ENCODE results near the gene SPSB1. TPM values are rescaled to one million over a fixed set of nuclear protein-coding genes. Genes with fewer than 3 reads are reported as not detected.

The SPSB1 gene
- total and polyA plus RNA-seq, 2 experiments from 2014 or later, result 2.4 to 6.8 TPM

DNA sequence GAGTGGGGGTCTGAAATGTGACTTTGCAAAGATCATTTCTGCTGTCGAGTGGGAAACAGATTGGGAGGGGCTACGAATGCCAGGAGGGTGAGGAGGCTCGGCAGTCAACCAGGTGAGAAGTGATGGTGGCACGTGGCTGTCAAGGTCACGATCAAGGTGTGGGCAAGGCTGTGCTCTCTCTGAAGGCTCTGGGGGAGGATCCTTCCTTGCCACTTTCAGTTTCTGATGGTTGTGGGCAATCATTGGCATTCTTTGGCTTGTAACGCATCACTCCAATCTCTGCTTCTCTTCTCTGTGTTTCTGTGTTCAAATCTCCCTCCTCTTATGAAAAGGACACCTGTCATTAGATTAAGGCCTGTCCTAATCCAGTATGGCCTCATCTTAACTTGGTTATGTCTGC is 6.1 kb upstream of the SPSB1 start:
- Mint-ChIP-seq H3K4me3 (no peak overlapping the region), H3K27ac (no peak overlapping the region), H3K36me3 (ENCODE audit: low read depth) (peaks cover 4% of the 10 kb centered on the region; the same call in 1 of the 3 replicates), H3K9me3 (peaks cover 34% of the 10 kb centered on the region), H3K27me3 (ENCODE audit: insufficient read depth, low read depth, poor library complexity) (peaks cover 2% of the 10 kb centered on the region), H3K4me1 (no peaks in the 10 kb centered on the region)
- H3K4me3 ChIP-seq, result no peak overlapping the region
- H4K20me1 ChIP-seq (replicated peaks; ENCODE audit: insufficient read depth), result no peaks in the 10 kb centered on the region
- H3K27ac ChIP-seq (ENCODE audit: low read depth), result no peak overlapping the region
- peaks cover 5% of the 10 kb centered on the region for H3K27me3 ChIP-seq (ENCODE audit: insufficient read depth)
- no peaks in the 10 kb centered on the region for H3K36me3 ChIP-seq (ENCODE audit: insufficient read depth)
- TF ChIP-seq ZNF331 (CRISPR knock-in tag; IDR thresholded peaks at IDR 0.05; ENCODE audit: low read depth), result no peak
- no peak for TF ChIP-seq ZNF114 (CRISPR knock-in tag; IDR thresholded peaks at IDR 0.05)
- TF ChIP-seq JUNB (IDR thresholded peaks at IDR 0.05; ENCODE audit: unreplicated experiment), result no peak
- TF ChIP-seq POLR2AphosphoS5 (IDR thresholded peaks at IDR 0.05; ENCODE audit: low read depth), result no peak
- TF ChIP-seq REST (IDR thresholded peaks at IDR 0.05; ENCODE audit: unreplicated experiment), result no peak
- TF ChIP-seq STAT1 (IDR thresholded peaks at IDR 0.05; ENCODE audit: unreplicated experiment), result no peak
- TF ChIP-seq EZH2phosphoT487 (IDR thresholded peaks at IDR 0.05; ENCODE audit: unreplicated experiment), result no peak
- TF ChIP-seq CREB1 (CRISPR knock-in tag; IDR thresholded peaks at IDR 0.05; ENCODE audit: low read depth), result no peak
- TF ChIP-seq, protein P1, sequence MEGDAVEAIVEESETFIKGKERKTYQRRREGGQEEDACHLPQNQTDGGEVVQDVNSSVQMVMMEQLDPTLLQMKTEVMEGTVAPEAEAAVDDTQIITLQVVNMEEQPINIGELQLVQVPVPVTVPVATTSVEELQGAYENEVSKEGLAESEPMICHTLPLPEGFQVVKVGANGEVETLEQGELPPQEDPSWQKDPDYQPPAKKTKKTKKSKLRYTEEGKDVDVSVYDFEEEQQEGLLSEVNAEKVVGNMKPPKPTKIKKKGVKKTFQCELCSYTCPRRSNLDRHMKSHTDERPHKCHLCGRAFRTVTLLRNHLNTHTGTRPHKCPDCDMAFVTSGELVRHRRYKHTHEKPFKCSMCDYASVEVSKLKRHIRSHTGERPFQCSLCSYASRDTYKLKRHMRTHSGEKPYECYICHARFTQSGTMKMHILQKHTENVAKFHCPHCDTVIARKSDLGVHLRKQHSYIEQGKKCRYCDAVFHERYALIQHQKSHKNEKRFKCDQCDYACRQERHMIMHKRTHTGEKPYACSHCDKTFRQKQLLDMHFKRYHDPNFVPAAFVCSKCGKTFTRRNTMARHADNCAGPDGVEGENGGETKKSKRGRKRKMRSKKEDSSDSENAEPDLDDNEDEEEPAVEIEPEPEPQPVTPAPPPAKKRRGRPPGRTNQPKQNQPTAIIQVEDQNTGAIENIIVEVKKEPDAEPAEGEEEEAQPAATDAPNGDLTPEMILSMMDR (conservative IDR thresholded peaks at IDR 0.05; ENCODE audit: low read depth in 2 of 2), result no peak
- no peak for TF ChIP-seq NANOG (IDR thresholded peaks at IDR 0.05; ENCODE audit: borderline replicate concordance)
- no peak for TF ChIP-seq ETS1 (IDR thresholded peaks at IDR 0.05)
- no peak for TF ChIP-seq ZNF462 (CRISPR knock-in tag; IDR thresholded peaks at IDR 0.05)
- no peak for TF ChIP-seq EZH2 (IDR thresholded peaks at IDR 0.05; ENCODE audit: low read depth, unreplicated experiment)
- H3K9me2 ChIP-seq (ENCODE audit: insufficient read depth), result no peaks in the 10 kb centered on the region
- ATAC-seq (no peak), DNase-seq (ENCODE audit: low spot score) (no peak)
- H3K4me1 ChIP-seq (ENCODE audit: insufficient read depth), result no peaks in the 10 kb centered on the region
- H3F3A ChIP-seq (replicated peaks; ENCODE audit: low read depth), result 0 out of 2 replicates have a peak, but pooled peaks cover under 1% of the 10 kb centered on the region
- no peaks in the 10 kb centered on the region for H3K79me2 ChIP-seq (replicated peaks; ENCODE audit: insufficient read depth)
- H3K4me2 ChIP-seq, result no peak overlapping the region
- no peak overlapping the region for H2AFZ ChIP-seq

Data from GM23338 (cell line).